ENCODE results near the gene SEMA5B. TPM values are rescaled to one million over a fixed set of nuclear protein-coding genes. Genes with fewer than 3 reads are reported as not detected.

SEMA5B gene
- polyA plus RNA-seq, 1 donor (not counting 4 experiments of a cell fraction or from before 2014, with no cell fraction given), result 0.04 TPM

DNA sequence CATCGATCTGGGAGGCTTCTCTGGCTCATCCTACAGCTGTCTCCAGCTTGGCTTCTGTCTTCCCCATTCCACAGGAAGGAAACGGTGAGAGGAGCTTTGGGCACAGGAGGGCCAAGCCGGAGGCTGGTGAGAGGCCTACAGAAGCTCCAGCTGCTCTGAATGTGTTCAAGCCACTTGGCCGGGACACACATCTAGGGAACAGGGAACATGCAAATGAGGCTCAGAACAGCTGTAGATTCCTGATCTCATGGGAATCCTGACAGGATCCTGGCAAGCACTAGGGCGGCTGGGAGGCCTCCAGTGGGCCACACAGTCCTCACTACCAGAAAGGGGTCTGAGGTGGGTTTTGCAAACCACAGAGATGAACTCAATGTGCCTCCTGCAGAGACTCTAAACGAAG lies 13.7 kb downstream of the SEMA5B start:
- Histone ChIP-seq H2AFZ (ENCODE audit: control insufficient read depth, low read length) (no peak overlapping the region), H3K9ac (ENCODE audit: control insufficient read depth, extremely low read depth, insufficient read depth, low read length) (no peak overlapping the region), H3K27me3 (ENCODE audit: control insufficient read depth, extremely low read depth, insufficient read depth, low read length) (peaks cover 20% of the 10 kb centered on the region), H3K9me1 (ENCODE audit: control insufficient read depth, extremely low read depth, insufficient read depth, low read length) (no peaks in the 10 kb centered on the region), H3K36me3 (ENCODE audit: control insufficient read depth in 2 of 2, extremely low read depth in 1 of 2, insufficient read depth in 2 of 2, low read length in 2 of 2) (no peaks in the 10 kb centered on the region), H3K27ac (ENCODE audit: control insufficient read depth, insufficient read depth, low read length) (no peak overlapping the region), H3K4me3 (ENCODE audit: control insufficient read depth in 2 of 3, extremely low read depth in 1 of 3, insufficient read depth in 2 of 3, low read depth in 1 of 3, low read length in 3 of 3) (no peak overlapping the region), H4K20me1 (ENCODE audit: control insufficient read depth, extremely low read depth, insufficient read depth, low read length) (no peaks in the 10 kb centered on the region), H3K9me3 (ENCODE audit: control insufficient read depth, low read depth, low read length) (no peaks in the 10 kb centered on the region), H3K4me2 (ENCODE audit: control insufficient read depth, extremely low read depth, insufficient read depth, low read depth, low read length) (no peak overlapping the region), H3K79me2 (ENCODE audit: control insufficient read depth, insufficient read depth, low read length) (no peaks in the 10 kb centered on the region), H3K4me1 (ENCODE audit: control insufficient read depth, extremely low read depth, insufficient read depth, low read length) (no peaks in the 10 kb centered on the region)
- FAIRE-seq (no peak), DNase-seq (ENCODE audit: low read depth, low spot score) (no peak)
- dilution Hi-C loops (cut with MboI; ENCODE audit: extremely low pct_ligation_motif_present, low sequenced_read_pairs), result no loop called here
- no peak for TF ChIP-seq EZH2 (IDR thresholded peaks at IDR 0.05; ENCODE audit: low read length)
- TF ChIP-seq, protein P1, sequence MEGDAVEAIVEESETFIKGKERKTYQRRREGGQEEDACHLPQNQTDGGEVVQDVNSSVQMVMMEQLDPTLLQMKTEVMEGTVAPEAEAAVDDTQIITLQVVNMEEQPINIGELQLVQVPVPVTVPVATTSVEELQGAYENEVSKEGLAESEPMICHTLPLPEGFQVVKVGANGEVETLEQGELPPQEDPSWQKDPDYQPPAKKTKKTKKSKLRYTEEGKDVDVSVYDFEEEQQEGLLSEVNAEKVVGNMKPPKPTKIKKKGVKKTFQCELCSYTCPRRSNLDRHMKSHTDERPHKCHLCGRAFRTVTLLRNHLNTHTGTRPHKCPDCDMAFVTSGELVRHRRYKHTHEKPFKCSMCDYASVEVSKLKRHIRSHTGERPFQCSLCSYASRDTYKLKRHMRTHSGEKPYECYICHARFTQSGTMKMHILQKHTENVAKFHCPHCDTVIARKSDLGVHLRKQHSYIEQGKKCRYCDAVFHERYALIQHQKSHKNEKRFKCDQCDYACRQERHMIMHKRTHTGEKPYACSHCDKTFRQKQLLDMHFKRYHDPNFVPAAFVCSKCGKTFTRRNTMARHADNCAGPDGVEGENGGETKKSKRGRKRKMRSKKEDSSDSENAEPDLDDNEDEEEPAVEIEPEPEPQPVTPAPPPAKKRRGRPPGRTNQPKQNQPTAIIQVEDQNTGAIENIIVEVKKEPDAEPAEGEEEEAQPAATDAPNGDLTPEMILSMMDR (optimal IDR thresholded peaks at IDR 0.05 in 1 of 3, IDR thresholded peaks at IDR 0.05 in 1 of 3, conservative IDR thresholded peaks at IDR 0.05 in 1 of 3; ENCODE audit: extremely low read depth in 1 of 3, insufficient read depth in 2 of 3, low read length in 3 of 3), result no peak

DNA sequence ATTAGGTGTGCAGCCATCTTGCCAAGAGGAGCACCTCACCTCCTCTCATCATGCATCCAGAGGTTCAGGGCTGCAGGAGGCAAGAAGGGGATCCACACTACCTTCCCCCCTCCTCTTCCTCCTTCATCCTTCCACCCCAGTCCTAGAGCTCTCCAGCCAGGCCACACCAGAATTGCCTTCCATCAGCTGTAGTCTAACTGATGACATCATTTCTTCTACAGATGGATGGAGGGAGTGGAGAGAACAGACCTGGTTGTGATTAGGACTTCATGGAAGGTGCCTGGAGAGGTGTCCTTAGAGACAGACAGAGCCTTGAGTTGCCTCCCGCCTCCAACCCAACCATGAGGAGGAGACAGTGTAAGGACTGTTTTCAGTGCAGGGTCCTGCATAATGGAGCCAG lies 14.9 kb downstream of the SEMA5B start:
- H2AFZ ChIP-seq (ENCODE audit: control insufficient read depth, low read length), result no peak overlapping the region
- no peaks in the 10 kb centered on the region for H3K79me2 ChIP-seq (ENCODE audit: control insufficient read depth, insufficient read depth, low read length)
- no peak overlapping the region for H3K4me3 ChIP-seq (ENCODE audit: control insufficient read depth in 2 of 3, extremely low read depth in 1 of 3, insufficient read depth in 2 of 3, low read depth in 1 of 3, low read length in 3 of 3)
- no peaks in the 10 kb centered on the region for H3K9me1 ChIP-seq (ENCODE audit: control insufficient read depth, extremely low read depth, insufficient read depth, low read length)
- H3K36me3 ChIP-seq (ENCODE audit: control insufficient read depth in 2 of 2, extremely low read depth in 1 of 2, insufficient read depth in 2 of 2, low read length in 2 of 2), result no peaks in the 10 kb centered on the region
- TF ChIP-seq EZH2 (IDR thresholded peaks at IDR 0.05; ENCODE audit: low read length), result no peak
- TF ChIP-seq, protein P1 (optimal IDR thresholded peaks at IDR 0.05 in 1 of 3, IDR thresholded peaks at IDR 0.05 in 1 of 3, conservative IDR thresholded peaks at IDR 0.05 in 1 of 3; ENCODE audit: extremely low read depth in 1 of 3, insufficient read depth in 2 of 3, low read length in 3 of 3), result no peak
- no peak overlapping the region for H3K27ac ChIP-seq (ENCODE audit: control insufficient read depth, insufficient read depth, low read length)
- no peaks in the 10 kb centered on the region for H3K9me3 ChIP-seq (ENCODE audit: control insufficient read depth, low read depth, low read length)
- FAIRE-seq (no peak), DNase-seq (ENCODE audit: low read depth, low spot score) (no peak)
- no peak overlapping the region for H3K9ac ChIP-seq (ENCODE audit: control insufficient read depth, extremely low read depth, insufficient read depth, low read length)
- no peak overlapping the region for H3K4me2 ChIP-seq (ENCODE audit: control insufficient read depth, extremely low read depth, insufficient read depth, low read depth, low read length)
- no peaks in the 10 kb centered on the region for H3K4me1 ChIP-seq (ENCODE audit: control insufficient read depth, extremely low read depth, insufficient read depth, low read length)
- H3K27me3 ChIP-seq (ENCODE audit: control insufficient read depth, extremely low read depth, insufficient read depth, low read length), result peaks cover 18% of the 10 kb centered on the region
- dilution Hi-C loops (cut with MboI; ENCODE audit: extremely low pct_ligation_motif_present, low sequenced_read_pairs), result no loop called here
- H4K20me1 ChIP-seq (ENCODE audit: control insufficient read depth, extremely low read depth, insufficient read depth, low read length), result no peaks in the 10 kb centered on the region
